ENCODE measurements around the gene GPNMB.

- TF ChIP-seq CTCF (IDR thresholded peaks at IDR 0.05; ENCODE audit: low read depth, low read length, missing input control): no peak
- no peak for TF ChIP-seq JUND (IDR thresholded peaks at IDR 0.05)
- no peak for TF ChIP-seq RAD21 (IDR thresholded peaks at IDR 0.05)
- TF ChIP-seq RXRA (IDR thresholded peaks at IDR 0.05): no peak
- no peak for TF ChIP-seq REST (IDR thresholded peaks at IDR 0.05)
- TF ChIP-seq YY1 (IDR thresholded peaks at IDR 0.05): no peak
- no peak for TF ChIP-seq EGR1 (IDR thresholded peaks at IDR 0.05; ENCODE audit: low read depth in 2 of 2)
- no peak for TF ChIP-seq ATF3 (IDR thresholded peaks at IDR 0.05)
These were observed 34.2 kb upstream of the GPNMB start for GRCh38 chr7:23212395-23212794.

Data from liver (tissue), 3 donors.